Kidney glomerular epithelial cell (primary cell): ENCODE measurements around the gene PIBF1.
A peak's percentile ranks its signal among the peaks of the same experiment; 100 is the strongest.
"Not testable (repeated sequence)": the region's sequence is repeated elsewhere in the genome, so short reads cannot be mapped to it uniquely, and the experiment has no call there.

Experiments
- DNase-seq: peaks from one replicate; lab custom pipeline; 2025; lab: John Stamatoyannopoulos, UW

PIBF1 gene

GRCh38 chr13:72911981-72912380 lies 130.0 kb downstream of the PIBF1 start:
- DNase-seq = no peak

GRCh38 chr13:72920097-72920496 lies 138.2 kb downstream of the PIBF1 start:
- no peak for DNase-seq

- no peak for DNase-seq
Measured at GRCh38 chr13:72931311-72931710, 149.4 kb downstream of the PIBF1 start.

- no peak for DNase-seq
Measured at GRCh38 chr13:72932250-72932649, 150.3 kb downstream of the PIBF1 start.

- DNase-seq = not testable (repeated sequence)
Measured at GRCh38 chr13:72946267-72946666, 164.3 kb downstream of the PIBF1 start.

GRCh38 chr13:72952529-72953141 lies 170.7 kb downstream of the PIBF1 start:
- DNase-seq = no peak

GRCh38 chr13:72953391-72953965 lies 171.5 kb downstream of the PIBF1 start:
- DNase-seq = no peak

- DNase-seq = no peak
Measured at GRCh38 chr13:72959643-72960042, 177.7 kb downstream of the PIBF1 start.

- DNase-seq = no peak
Measured at GRCh38 chr13:72960114-72960513, 178.2 kb downstream of the PIBF1 start.

GRCh38 chr13:72960541-72960940 lies 178.6 kb downstream of the PIBF1 start:
- DNase-seq = no peak

GRCh38 chr13:72963762-72964161 lies 181.8 kb downstream of the PIBF1 start:
- DNase-seq = no peak

GRCh38 chr13:72970301-72970880 lies 188.5 kb downstream of the PIBF1 start:
- DNase-seq = no peak

GRCh38 chr13:72970956-72971355 lies 189.0 kb downstream of the PIBF1 start:
- DNase-seq = no peak

- DNase-seq = no peak
Measured at GRCh38 chr13:72973234-72973633, 191.3 kb downstream of the PIBF1 start.

- peak; percentile 64 for DNase-seq
Measured at GRCh38 chr13:72983085-72983768, 201.3 kb downstream of the PIBF1 start.

- DNase-seq = no peak
Measured at GRCh38 chr13:72985610-72986009, 203.7 kb downstream of the PIBF1 start.

- DNase-seq = no peak
Measured at GRCh38 chr13:72986197-72986596, 204.3 kb downstream of the PIBF1 start.

- no peak for DNase-seq
Measured at GRCh38 chr13:72990953-72991352, 209.0 kb downstream of the PIBF1 start.

- no peak for DNase-seq
Measured at GRCh38 chr13:72998012-72998411, 216.1 kb downstream of the PIBF1 start.

GRCh38 chr13:73000027-73000674 lies 218.2 kb downstream of the PIBF1 start:
- no peak for DNase-seq

GRCh38 chr13:73001971-73002370 lies 220.0 kb downstream of the PIBF1 start:
- DNase-seq = no peak

- no peak for DNase-seq
Measured at GRCh38 chr13:73011751-73012150, 229.8 kb downstream of the PIBF1 start.

- no peak for DNase-seq
Measured at GRCh38 chr13:73015805-73016204, 233.9 kb downstream of the PIBF1 start.
